Testis (tissue), 2 donors: ENCODE measurements around the gene L1CAM.

Source experiments
- POLR2A ChIP-seq: fragments of 450-650 bp; IDR thresholded peaks from one replicate; pipeline ENCODE4 v1.6.1; 2017; ENCODE audit warnings: antibody characterized with exemption, mild to moderate bottlenecking, moderate library complexity
- TF ChIP-seq, protein P1 (sequence below), 3 experiments: fragments of 450-650 bp in 2 of 3; fragments of 200-600 bp in 1 of 3; sonication (generic) in 1 of 3; IDR thresholded peaks; one replicate each; pipeline ENCODE4 v1.5.1; 2016 to 2019; ENCODE audit warnings: antibody characterized with exemption in 3 of 3, mild to moderate bottlenecking in 2 of 3, moderate library complexity in 1 of 3

DNA sequence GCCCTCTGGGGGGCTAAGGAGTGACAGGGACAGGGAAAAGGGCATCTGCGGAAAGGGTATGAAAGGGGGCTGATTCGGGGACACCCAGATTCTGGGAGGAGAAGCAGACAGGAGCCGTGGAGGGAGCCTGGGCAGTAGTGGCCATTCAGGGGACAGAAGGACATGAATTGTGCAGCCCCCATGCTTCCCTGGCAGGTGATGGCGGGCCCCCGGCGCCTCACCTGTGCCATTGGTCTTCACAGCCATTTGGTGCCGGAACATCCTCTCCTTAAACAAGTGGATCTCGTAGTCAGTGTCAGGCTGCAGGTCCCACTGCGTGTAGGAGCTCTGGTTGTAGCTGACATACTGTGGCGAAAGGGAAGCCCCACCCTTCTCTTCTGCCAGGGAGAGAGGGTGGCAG lies 21.9 kb downstream of the L1CAM start:
- TF ChIP-seq, protein P1, sequence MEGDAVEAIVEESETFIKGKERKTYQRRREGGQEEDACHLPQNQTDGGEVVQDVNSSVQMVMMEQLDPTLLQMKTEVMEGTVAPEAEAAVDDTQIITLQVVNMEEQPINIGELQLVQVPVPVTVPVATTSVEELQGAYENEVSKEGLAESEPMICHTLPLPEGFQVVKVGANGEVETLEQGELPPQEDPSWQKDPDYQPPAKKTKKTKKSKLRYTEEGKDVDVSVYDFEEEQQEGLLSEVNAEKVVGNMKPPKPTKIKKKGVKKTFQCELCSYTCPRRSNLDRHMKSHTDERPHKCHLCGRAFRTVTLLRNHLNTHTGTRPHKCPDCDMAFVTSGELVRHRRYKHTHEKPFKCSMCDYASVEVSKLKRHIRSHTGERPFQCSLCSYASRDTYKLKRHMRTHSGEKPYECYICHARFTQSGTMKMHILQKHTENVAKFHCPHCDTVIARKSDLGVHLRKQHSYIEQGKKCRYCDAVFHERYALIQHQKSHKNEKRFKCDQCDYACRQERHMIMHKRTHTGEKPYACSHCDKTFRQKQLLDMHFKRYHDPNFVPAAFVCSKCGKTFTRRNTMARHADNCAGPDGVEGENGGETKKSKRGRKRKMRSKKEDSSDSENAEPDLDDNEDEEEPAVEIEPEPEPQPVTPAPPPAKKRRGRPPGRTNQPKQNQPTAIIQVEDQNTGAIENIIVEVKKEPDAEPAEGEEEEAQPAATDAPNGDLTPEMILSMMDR (IDR thresholded peaks at IDR 0.05): no peak
- no peak for TF ChIP-seq POLR2A
